Stomach (tissue), 9 donors: Measurements from ENCODE around the gene PRKN. TPM values are rescaled to one million over a fixed set of nuclear protein-coding genes. Genes with fewer than 3 reads are reported as not detected.

ENCODE experiments used
- DNase-seq, 2 donors: peaks; one replicate each; pipeline versions ENCODE4 v3.0.0 to v3.0.0-alpha.2; 2013 to 2019
- H3K27ac ChIP-seq, 5 donors: fragments of 200-600 bp in 4 of 5; sonication (generic) in 4 of 5; one replicate each; pipeline ENCODE4 v1.5.1; 2013 to 2019; ENCODE audit warnings: mild to moderate bottlenecking in 1 of 5, moderate library complexity in 1 of 5
- H3K27me3 ChIP-seq, 3 donors: fragments of 200-600 bp; sonication (generic); one replicate each; pipeline ENCODE4 v1.5.1; 2017 to 2019; ENCODE audit warnings: mixed run types in 1 of 3
- H3K36me3 ChIP-seq, 4 donors: fragments of 200-600 bp; sonication (generic); 1 replicate in 3 of 4; 2 replicates in 1 of 4; pipeline ENCODE4 v1.5.1; 2016 to 2019
- H3K4me1 ChIP-seq, 4 donors: fragments of 200-600 bp; sonication (generic); one replicate each; pipeline ENCODE4 v1.5.1; 2016 to 2019
- H3K4me3 ChIP-seq, 4 donors: fragments of 200-600 bp; sonication (generic) in 3 of 4; one replicate each; pipeline ENCODE4 v1.5.1; 2016 to 2019; ENCODE audit warnings: mild to moderate bottlenecking in 1 of 4
- H3K9me3 ChIP-seq, 4 donors: fragments of 200-600 bp; sonication (generic); one replicate each; pipeline ENCODE4 v1.5.1; 2016 to 2019
- EP300 ChIP-seq: sonication (generic); formaldehyde crosslinking; IDR thresholded peaks from one replicate; pipeline ENCODE4 v1.6.1; 2017; ENCODE audit warnings: antibody characterized with exemption
- POLR2A ChIP-seq, 4 donors: fragments of 450-650 bp; IDR thresholded peaks; one replicate each; pipeline ENCODE4 v1.6.1; 2016; ENCODE audit warnings: antibody characterized with exemption in 4 of 4, control low read depth in 2 of 4, mild to moderate bottlenecking in 1 of 4, moderate library complexity in 1 of 4
- POLR2AphosphoS5 ChIP-seq, 3 donors: sonication (generic); formaldehyde crosslinking; IDR thresholded peaks; one replicate each; pipeline ENCODE4 v1.6.1; 2016; ENCODE audit warnings: antibody characterized with exemption in 3 of 3
- WGBS, 5 donors: extraction: QIAGEN DNeasy Blood & Tissue Kit in 3 of 5; methylation state at CpG; one replicate each; pipeline versions ENCODE4 v1.1.5 to v1.1.7; 2013 to 2018; 5-methylcytosine and 5-hydroxymethylcytosine counted together
- intact Hi-C: fragments of 100-400 bp; cut with DNase I; formaldehyde crosslinking; loops from one replicate; pipeline ENCODE4 v1.15.1; 2023; ENCODE audit warnings: low total_unique reads
- polyA plus RNA-seq, 3 donors: library from polyadenylated mRNA; stranded (reverse); fragments of 200-250 nt; gene quantifications; one replicate each; pipeline ENCODE4 v1.2.3, GENCODE V29; 2013
- total RNA-seq, 5 donors: library from RNA; depleted of rRNA; stranded (reverse); fragments of >200 nt; gene quantifications; one replicate each; pipeline versions ENCODE4 v1.1.0 to v1.2.3, GENCODE V29; 2014 to 2016
- TF ChIP-seq, protein P1 (sequence below), 7 experiments: fragments of 450-650 bp in 4 of 7; fragments of 200-600 bp in 3 of 7; sonication (generic) in 3 of 7; IDR thresholded peaks; one replicate each; pipeline ENCODE4 v1.5.1; 2016 to 2019; ENCODE audit warnings: antibody characterized with exemption in 7 of 7, control low read depth in 2 of 7, mild to moderate bottlenecking in 1 of 7
- donor health status: healthy with polysubstance abuse.
- donor health status: Bipolar disorder and iron deficiency.
- donor health status: healthy.

PRKN gene
- total and polyA plus RNA-seq, 8 donors = 0.68 to 19.8 (median 9.5) TPM

DNA sequence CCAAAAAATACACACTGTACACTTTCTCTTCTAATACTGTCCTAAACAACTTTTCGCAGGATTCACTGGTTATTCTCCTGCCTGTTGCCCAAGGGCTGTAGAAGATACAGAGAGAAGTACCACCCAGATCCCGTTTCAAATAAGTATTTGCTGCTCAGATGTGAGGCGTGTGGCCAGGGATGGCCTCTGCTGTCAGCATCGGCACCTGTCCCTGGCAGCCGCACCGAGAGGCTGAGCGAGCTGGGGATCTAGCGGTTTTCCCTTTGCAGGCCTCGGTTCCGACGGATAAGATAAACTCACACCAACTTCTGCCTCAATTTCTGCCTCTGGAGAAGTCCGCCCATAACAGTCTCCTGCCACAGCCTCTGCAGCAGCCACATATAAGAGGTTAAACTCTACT, 768.5 kb downstream of the PRKN start:
- no peaks in the 10 kb centered on the region for H3K36me3 ChIP-seq
- H3K27ac ChIP-seq = no peak overlapping the region
- H3K4me3 ChIP-seq = no peak overlapping the region
- no peaks in the 10 kb centered on the region for H3K27me3 ChIP-seq
- TF ChIP-seq POLR2A (IDR thresholded peaks at IDR 0.05) = no peak
- TF ChIP-seq, protein P1, sequence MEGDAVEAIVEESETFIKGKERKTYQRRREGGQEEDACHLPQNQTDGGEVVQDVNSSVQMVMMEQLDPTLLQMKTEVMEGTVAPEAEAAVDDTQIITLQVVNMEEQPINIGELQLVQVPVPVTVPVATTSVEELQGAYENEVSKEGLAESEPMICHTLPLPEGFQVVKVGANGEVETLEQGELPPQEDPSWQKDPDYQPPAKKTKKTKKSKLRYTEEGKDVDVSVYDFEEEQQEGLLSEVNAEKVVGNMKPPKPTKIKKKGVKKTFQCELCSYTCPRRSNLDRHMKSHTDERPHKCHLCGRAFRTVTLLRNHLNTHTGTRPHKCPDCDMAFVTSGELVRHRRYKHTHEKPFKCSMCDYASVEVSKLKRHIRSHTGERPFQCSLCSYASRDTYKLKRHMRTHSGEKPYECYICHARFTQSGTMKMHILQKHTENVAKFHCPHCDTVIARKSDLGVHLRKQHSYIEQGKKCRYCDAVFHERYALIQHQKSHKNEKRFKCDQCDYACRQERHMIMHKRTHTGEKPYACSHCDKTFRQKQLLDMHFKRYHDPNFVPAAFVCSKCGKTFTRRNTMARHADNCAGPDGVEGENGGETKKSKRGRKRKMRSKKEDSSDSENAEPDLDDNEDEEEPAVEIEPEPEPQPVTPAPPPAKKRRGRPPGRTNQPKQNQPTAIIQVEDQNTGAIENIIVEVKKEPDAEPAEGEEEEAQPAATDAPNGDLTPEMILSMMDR (IDR thresholded peaks at IDR 0.05) = no peak
- no peak for TF ChIP-seq EP300
- TF ChIP-seq POLR2AphosphoS5 (IDR thresholded peaks at IDR 0.05) = no peak
- no peak for DNase-seq
- H3K4me1 ChIP-seq = peaks cover 0 to 8% (median 0%) of the 10 kb centered on the region in 4 donors
- WGBS, 5 donors = 91 to 94% (median 92%) methylated on average over 12 of the region's 12 CpGs
- no peaks in the 10 kb centered on the region for H3K9me3 ChIP-seq
- intact Hi-C loops = no loop called here

DNA sequence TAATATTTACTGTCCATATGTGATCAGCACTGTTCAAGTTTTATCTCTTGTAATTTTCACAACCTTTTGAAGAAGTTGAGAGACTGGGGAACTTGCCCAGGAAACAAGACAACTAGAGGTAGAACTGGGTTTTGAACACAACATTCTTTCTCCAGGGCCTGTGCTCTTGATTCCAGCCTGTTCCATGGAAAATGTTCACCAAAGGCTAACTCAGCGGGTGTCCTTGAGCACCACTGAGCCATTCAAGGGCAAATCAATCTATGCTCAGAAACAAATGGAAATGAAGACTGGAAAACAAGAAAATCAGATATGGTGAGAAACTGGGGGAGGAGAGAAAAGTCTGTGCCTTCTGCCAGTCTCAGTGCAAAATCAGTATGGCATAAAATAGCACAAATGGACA, 771.5 kb downstream of the PRKN start:
- no peaks in the 10 kb centered on the region for H3K36me3 ChIP-seq
- no peak overlapping the region for H3K4me3 ChIP-seq
- no peaks in the 10 kb centered on the region for H3K27me3 ChIP-seq
- no peaks in the 10 kb centered on the region for H3K9me3 ChIP-seq
- H3K27ac ChIP-seq = no peak overlapping the region
- TF ChIP-seq POLR2AphosphoS5 (IDR thresholded peaks at IDR 0.05) (no peak), POLR2A (IDR thresholded peaks at IDR 0.05) (no peak), EP300 (no peak)
- TF ChIP-seq, protein P1 (IDR thresholded peaks at IDR 0.05) = no peak
- intact Hi-C loops = no loop called here
- H3K4me1 ChIP-seq = peaks cover 0 to 14% (median 0%) of the 10 kb centered on the region in 4 donors
- DNase-seq = no peak
- 88 to 100% (median 91%) methylated on average over 1 of the region's 1 CpG for WGBS, 5 donors

DNA sequence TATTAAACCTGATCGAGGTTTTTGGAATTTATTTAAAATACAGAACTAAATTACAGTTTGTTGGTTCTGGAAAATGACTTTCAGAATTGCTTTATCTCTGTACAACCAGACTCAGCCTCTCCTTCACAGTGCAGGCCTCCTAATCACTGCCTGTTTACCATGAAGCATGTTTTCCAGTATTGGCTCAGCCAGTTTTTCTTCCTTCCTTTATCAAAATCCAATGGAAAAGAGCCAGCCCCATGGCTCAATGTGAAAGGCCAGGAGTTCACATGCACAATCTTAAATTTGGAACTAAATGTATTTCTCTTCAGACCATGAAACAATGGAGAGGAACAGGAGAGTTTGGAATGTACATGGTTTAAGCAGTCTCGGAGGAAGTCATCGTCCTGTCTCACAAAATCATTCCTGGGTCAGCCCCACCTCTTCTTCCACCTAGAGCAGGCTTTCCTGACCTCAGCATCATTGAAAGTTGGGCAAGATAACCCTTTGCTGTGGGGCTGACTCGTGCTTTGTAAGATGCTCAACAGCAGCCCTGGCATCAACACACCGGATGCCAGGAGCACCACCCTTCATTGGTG, 772.8 kb downstream of the PRKN start:
- peak; percentile 34 to 43 for DNase-seq
- Histone ChIP-seq H3K4me1 (peaks cover 0 to 15% (median 0%) of the 10 kb centered on the region in 4 donors), H3K27ac (no peak overlapping the region), H3K4me3 (no peak overlapping the region), H3K27me3 (no peaks in the 10 kb centered on the region), H3K36me3 (no peaks in the 10 kb centered on the region), H3K9me3 (no peaks in the 10 kb centered on the region)
- 38 to 70% (median 43%) methylated on average over 5 of the region's 5 CpGs for WGBS, 5 donors
- no peak for TF ChIP-seq EP300
- TF ChIP-seq POLR2A (IDR thresholded peaks at IDR 0.05) = no peak
- TF ChIP-seq POLR2AphosphoS5 (IDR thresholded peaks at IDR 0.05) = peak in 1 of 3 donors; percentile 28
- TF ChIP-seq, protein P1 (IDR thresholded peaks at IDR 0.05) = no peak
- intact Hi-C loops = no loop called here

DNA sequence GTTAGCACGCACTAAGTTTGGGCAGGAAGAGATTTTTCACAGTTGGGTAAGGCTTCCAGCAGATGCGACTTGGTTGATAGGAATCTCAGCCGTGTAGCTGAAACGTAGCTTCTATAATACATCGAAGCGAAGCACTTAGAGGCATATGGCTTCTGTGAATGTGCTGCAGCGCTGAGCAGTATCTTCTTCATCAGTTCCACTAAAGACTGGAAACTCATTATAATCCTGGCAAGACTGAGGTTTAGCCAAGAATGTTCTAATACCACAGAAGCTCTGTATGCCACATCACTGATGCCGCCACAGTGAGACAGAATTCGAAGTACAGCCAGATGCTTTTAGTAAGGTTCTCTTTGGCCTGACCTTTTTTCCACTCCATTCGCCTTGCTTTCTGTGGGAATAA, 773.5 kb downstream of the PRKN start:
- WGBS, 5 donors = 71 to 91% (median 86%) methylated on average over 10 of the region's 10 CpGs
- TF ChIP-seq, protein P1 (IDR thresholded peaks at IDR 0.05) = no peak
- TF ChIP-seq POLR2AphosphoS5 (IDR thresholded peaks at IDR 0.05) = no peak
- no peak for TF ChIP-seq POLR2A (IDR thresholded peaks at IDR 0.05)
- TF ChIP-seq EP300 = no peak
- Histone ChIP-seq H3K36me3 (no peaks in the 10 kb centered on the region), H3K4me1 (peaks cover 0 to 15% (median 0%) of the 10 kb centered on the region in 4 donors), H3K9me3 (no peaks in the 10 kb centered on the region), H3K27me3 (no peaks in the 10 kb centered on the region), H3K4me3 (no peak overlapping the region), H3K27ac (no peak overlapping the region)
- no peak for DNase-seq
- intact Hi-C loops = no loop called here
